ENCODE measurements around the gene RELT. TPM values are rescaled to one million over a fixed set of nuclear protein-coding genes. Genes with fewer than 3 reads are reported as not detected.

RELT gene
- total and polyA plus RNA-seq, 2 experiments from 2014 or later = 9.3 to 18.7 TPM

GRCh38 chr11:73380897-73381410, 4.8 kb downstream of the RELT start:
- DNase-seq (ENCODE audit: low read depth in 1 of 2, low spot score in 1 of 2) = peak in 1 of 2 donors; percentile 61
- Histone ChIP-seq H3K4me3 (no peak overlapping the region), H3K27me3 (no peaks in the 10 kb centered on the region), H3K4me1 (ENCODE audit: low read depth) (peaks cover 70% of the 10 kb centered on the region), H3K9me3 (ENCODE audit: low read depth) (no peaks in the 10 kb centered on the region), H3K36me3 (no peaks in the 10 kb centered on the region), H3K27ac (peak overlapping the region; percentile 77)
- TF ChIP-seq CTCF (IDR thresholded peaks at IDR 0.05; ENCODE audit: low read depth, low read length) = no peak

- H3K4me3 ChIP-seq = no peak overlapping the region
- H3K9me3 ChIP-seq (ENCODE audit: low read depth) = no peaks in the 10 kb centered on the region
- H3K27ac ChIP-seq = peak overlapping the region; percentile 77
- no peaks in the 10 kb centered on the region for H3K36me3 ChIP-seq
- H3K4me1 ChIP-seq (ENCODE audit: low read depth) = peaks cover 76% of the 10 kb centered on the region
- DNase-seq (ENCODE audit: low read depth in 1 of 2, low spot score in 1 of 2) = no peak
- H3K27me3 ChIP-seq = no peaks in the 10 kb centered on the region
- TF ChIP-seq CTCF (IDR thresholded peaks at IDR 0.05; ENCODE audit: low read depth, low read length) = no peak
Measured at GRCh38 chr11:73381589-73381988, 5.4 kb downstream of the RELT start.

- Histone ChIP-seq H3K36me3 (no peaks in the 10 kb centered on the region), H3K27me3 (no peaks in the 10 kb centered on the region), H3K9me3 (ENCODE audit: low read depth) (no peaks in the 10 kb centered on the region), H3K4me3 (no peak overlapping the region), H3K4me1 (ENCODE audit: low read depth) (peaks cover 76% of the 10 kb centered on the region), H3K27ac (peak overlapping the region; percentile 77)
- DNase-seq (ENCODE audit: low read depth in 1 of 2, low spot score in 1 of 2) = peak in 1 of 2 donors; percentile 35
- TF ChIP-seq CTCF (IDR thresholded peaks at IDR 0.05; ENCODE audit: low read depth, low read length) = no peak
Measured at GRCh38 chr11:73382183-73382582, 6.0 kb downstream of the RELT start.

GRCh38 chr11:73382747-73383146, 6.5 kb downstream of the RELT start:
- H3K27ac ChIP-seq = no peak overlapping the region

GRCh38 chr11:73383249-73384124, 7.3 kb downstream of the RELT start:
- DNase-seq (ENCODE audit: low read depth in 1 of 2, low spot score in 1 of 2) = peak in 1 of 2 donors; percentile 33
- peaks cover 73% of the 10 kb centered on the region for H3K4me1 ChIP-seq (ENCODE audit: low read depth)
- H3K27ac ChIP-seq = no peak overlapping the region

More at GRCh38 chr11:73382747-73383146, 6.5 kb downstream of the RELT start:
- DNase-seq (ENCODE audit: low read depth in 1 of 2, low spot score in 1 of 2) = no peak
- H3K4me1 ChIP-seq (ENCODE audit: low read depth) = peaks cover 76% of the 10 kb centered on the region
- H3K27me3 ChIP-seq = no peaks in the 10 kb centered on the region
- no peak overlapping the region for H3K4me3 ChIP-seq
- H3K9me3 ChIP-seq (ENCODE audit: low read depth) = no peaks in the 10 kb centered on the region
- H3K36me3 ChIP-seq = no peaks in the 10 kb centered on the region
- no peak for TF ChIP-seq CTCF (IDR thresholded peaks at IDR 0.05; ENCODE audit: low read depth, low read length)

More at GRCh38 chr11:73383249-73384124, 7.3 kb downstream of the RELT start:
- Histone ChIP-seq H3K27me3 (no peaks in the 10 kb centered on the region), H3K36me3 (no peaks in the 10 kb centered on the region), H3K9me3 (ENCODE audit: low read depth) (no peaks in the 10 kb centered on the region), H3K4me3 (no peak overlapping the region)
- no peak for TF ChIP-seq CTCF (IDR thresholded peaks at IDR 0.05; ENCODE audit: low read depth, low read length)
